ENCODE results near the gene PIP5K1B. TPM values are rescaled to one million over a fixed set of nuclear protein-coding genes. Genes with fewer than 3 reads are reported as not detected.

PIP5K1B gene
- 0.33 and 0.39 TPM in 2 replicates for total RNA-seq

DNA sequence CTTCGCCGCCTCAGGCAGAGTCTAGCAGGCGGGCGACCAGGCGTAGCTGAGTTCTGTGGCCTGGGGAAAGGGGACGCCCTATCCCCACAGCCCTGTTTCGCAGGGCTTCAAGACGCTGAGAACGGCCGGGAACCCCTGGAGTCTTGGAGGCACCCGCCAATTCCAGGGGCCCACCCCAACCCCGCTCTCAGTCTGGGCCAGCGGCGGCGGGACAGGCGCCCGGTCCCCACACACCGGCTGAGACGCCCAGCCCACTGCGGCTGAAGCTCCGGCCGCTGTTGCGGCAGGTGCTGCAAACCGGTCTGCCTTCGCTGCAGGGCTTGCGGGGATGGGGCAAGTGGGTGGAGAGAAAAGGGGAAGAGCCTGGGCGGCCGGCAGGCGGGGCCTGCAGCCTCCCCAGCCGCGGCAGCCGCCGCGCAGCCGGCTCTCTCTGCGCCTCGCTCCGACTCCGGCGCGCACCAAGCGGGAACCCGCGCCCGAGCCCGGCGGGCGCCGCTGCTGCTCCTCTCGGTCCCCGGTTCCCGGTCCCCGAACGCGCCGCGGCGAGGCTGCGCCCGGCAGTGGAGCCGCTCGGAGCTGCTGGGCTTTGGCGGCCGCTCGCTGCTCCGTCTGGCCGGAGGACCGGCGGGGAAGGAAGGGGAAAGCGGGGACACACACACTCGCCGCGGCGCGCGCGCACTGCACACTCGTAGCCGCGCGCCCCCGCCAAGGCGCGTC lies at the start of gene PIP5K1B:
Gene PIP5K1B (plus strand): TSS at position 427 of the 717 bp plus-strand sequence. CDS start 117,375 bp downstream, outside the sequence.

DNA sequence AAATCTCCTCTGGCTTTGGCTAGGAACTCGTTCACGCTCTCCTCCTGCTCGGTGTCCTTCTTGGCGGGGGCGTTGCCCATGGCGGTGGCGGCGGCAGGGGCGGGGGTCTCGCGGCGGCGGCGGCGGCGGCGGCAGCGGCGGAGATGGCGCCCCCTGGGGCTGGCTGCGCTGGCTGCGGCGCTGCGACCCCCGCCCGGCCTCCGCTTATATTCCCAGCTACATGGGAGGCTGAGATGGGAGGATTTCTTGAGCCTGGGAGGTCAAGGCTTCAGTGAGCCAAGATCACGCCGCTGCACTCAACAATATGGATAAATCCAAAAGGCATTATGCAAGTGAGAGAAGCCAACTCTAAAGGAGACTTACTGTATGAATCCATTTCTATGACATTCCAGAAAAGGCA lies 309.0 kb downstream of the PIP5K1B start, which contains the start of gene PRKACG:
Gene PRKACG (minus strand): TSS at position 101 of the 400 bp plus-strand sequence. CDS start 21 bp downstream, at position 80.

DNA sequence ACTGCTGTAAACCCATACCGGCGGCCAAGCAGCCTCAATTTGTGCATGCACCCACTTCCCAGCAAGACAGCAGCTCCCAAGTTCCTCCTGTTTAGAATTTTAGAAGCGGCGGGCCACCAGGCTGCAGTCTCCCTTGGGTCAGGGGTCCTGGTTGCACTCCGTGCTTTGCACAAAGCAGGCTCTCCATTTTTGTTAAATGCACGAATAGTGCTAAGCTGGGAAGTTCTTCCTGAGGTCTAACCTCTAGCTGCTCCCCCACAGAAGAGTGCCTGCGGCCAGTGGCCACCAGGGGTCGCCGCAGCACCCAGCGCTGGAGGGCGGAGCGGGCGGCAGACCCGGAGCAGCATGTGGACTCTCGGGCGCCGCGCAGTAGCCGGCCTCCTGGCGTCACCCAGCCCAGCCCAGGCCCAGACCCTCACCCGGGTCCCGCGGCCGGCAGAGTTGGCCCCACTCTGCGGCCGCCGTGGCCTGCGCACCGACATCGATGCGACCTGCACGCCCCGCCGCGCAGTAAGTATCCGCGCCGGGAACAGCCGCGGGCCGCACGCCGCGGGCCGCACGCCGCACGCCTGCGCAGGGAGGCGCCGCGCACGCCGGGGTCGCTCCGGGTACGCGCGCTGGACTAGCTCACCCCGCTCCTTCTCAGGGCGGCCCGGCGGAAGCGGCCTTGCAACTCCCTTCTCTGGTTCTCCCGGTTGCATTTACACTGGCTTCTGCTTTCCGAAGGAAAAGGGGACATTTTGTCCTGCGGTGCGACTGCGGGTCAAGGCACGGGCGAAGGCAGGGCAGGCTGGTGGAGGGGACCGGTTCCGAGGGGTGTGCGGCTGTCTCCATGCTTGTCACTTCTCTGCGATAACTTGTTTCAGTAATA lies 330.6 kb downstream of the PIP5K1B start, which contains the start of gene FXN:
Gene FXN (plus strand): TSS at position 315 of the 871 bp plus-strand sequence. CDS start 31 bp downstream, at position 346.

Small RNA genes within 50 kb of the gene (small RNA-seq; reads per million reads assigned to genes)
- not detected for gene RNU6-820P

Other genes starting within 250 kb of the PIP5K1B start
- gene TMEM252, start 164.4 kb upstream of the PIP5K1B start, total RNA-seq, result not detected in 2 replicates

Data from placental epithelial cell (primary cell).